Mesodermal cell (in vitro differentiated cells): ENCODE measurements around the gene TMEM45A.
"Not testable (repeated sequence)": the region's sequence is repeated elsewhere in the genome, so short reads cannot be mapped to it uniquely, and the experiment has no call there.

Experiments
- H3K27ac ChIP-seq: 2 replicates; pipeline ENCODE4 v1.7.0; 2013; ENCODE audit warnings: mild to moderate bottlenecking, low read depth, low read length, moderate library complexity; ENCODE audit not compliant: severe bottlenecking
- H3K36me3 ChIP-seq: 2 replicates; pipeline ENCODE4 v1.7.1; 2013; ENCODE audit warnings: mild to moderate bottlenecking, low read length, moderate library complexity; ENCODE audit not compliant: control insufficient read depth, insufficient read depth
- H3K4me1 ChIP-seq: one replicate; pipeline ENCODE4 v1.7.1; 2013; ENCODE audit warnings: mild to moderate bottlenecking, low read length; ENCODE audit not compliant: insufficient read depth, control insufficient read depth, poor library complexity, severe bottlenecking
- H3K4me3 ChIP-seq: 2 replicates; pipeline ENCODE4 v1.7.0; 2013; ENCODE audit warnings: low read length, control low read depth, mild to moderate bottlenecking; ENCODE audit not compliant: insufficient read depth, poor library complexity, severe bottlenecking; ENCODE audit errors: extremely low read depth
- H3K9me3 ChIP-seq: 2 replicates; pipeline ENCODE4 v1.7.1; 2013; ENCODE audit warnings: mild to moderate bottlenecking, low read length, moderate library complexity; ENCODE audit not compliant: control insufficient read depth
- WGBS, 2 experiments: methylation state at CpG; one replicate each; pipeline ENCODE4 v1.1.5; 2013; ENCODE audit warnings: missing lambda C conversion rate in 2 of 2; ENCODE audit not compliant: insufficient coverage in 2 of 2; 5-methylcytosine and 5-hydroxymethylcytosine counted together

Gene TMEM45A

GRCh38 chr3:100463646-100464155 lies 28.7 kb upstream of the TMEM45A start:
- Histone ChIP-seq H3K4me1 (no peaks in the 10 kb centered on the region), H3K4me3 (no peak overlapping the region), H3K9me3 (peaks cover 12% of the 10 kb centered on the region), H3K36me3 (no peaks in the 10 kb centered on the region), H3K27ac (no peak overlapping the region)
- WGBS, 2 experiments: 73 to 94% methylated on average over 2 of the region's 3 CpGs

DNA sequence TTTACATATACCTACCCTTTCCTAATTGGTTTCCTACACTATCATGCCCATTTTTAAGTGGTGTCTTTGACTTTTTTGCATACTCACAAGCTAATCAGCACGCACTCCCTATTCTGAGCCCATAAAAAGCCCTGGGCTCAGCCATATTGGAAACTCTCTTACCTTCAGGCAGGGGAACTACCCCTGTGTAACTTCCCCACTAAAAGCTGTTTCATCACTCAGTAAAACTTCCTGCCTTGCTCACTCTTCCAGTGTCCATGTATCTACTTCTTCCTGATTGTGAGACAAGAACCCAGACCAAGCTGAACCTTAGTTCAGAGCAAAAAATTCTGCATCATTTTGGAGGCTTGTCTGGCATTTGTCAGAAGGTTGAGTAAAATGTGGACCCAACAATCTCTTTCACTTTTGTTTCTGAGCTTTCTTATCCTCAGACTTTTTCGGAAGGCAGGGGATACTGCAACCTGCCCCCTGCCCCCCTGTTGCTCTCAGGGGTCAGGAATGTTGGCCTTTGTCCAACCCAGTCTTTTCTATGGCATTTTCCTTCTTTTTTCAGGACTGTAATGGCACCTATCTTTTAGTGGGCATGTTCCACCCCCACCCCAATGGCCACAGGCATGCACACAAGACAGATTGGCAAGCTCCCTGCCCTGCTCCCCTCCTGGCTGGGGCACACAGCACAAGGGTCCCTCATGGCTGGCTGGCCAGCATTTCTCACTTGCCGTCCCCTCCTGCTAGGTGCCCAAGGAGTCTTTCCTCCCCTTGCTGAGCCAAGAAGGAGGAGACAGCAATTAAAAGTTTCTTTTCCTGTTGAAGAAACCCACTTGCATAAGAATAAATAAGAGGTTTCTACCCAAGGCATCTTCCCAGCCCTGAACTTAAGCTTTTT lies 26.3 kb upstream of the TMEM45A start:
- no peaks in the 10 kb centered on the region for H3K36me3 ChIP-seq
- no peak overlapping the region for H3K27ac ChIP-seq
- H3K9me3 ChIP-seq: peaks cover 18% of the 10 kb centered on the region
- H3K4me3 ChIP-seq: no peak overlapping the region
- 64 to 79% methylated on average over 2 to 3 of the region's 3 CpGs for WGBS, 2 experiments
- no peaks in the 10 kb centered on the region for H3K4me1 ChIP-seq

DNA sequence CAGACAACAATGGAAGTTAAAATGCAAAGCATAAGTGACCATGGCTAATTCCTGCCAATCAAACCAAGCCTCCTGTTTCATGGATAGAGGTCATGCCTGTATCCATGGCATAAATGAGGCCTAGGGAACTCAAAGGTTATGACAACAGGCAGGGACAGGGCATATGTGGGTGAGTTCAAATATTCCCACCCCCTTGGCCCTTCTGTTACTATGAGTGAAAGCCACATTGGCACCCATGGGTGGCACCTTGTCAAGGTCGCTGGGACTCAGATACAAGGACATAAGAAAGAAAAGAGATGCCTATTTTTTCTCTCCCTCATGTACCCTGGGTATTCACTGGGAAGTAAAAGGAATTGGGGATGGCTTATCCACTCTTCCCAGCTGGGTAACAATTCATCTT lies 25.3 kb upstream of the TMEM45A start:
- 100% methylated on average over 1 of the region's 1 CpG; no CpG with 5 or more reads in 1 of the 2 experiments for WGBS, 2 experiments
- Histone ChIP-seq H3K4me3 (no peak overlapping the region), H3K9me3 (peaks cover 18% of the 10 kb centered on the region), H3K36me3 (no peaks in the 10 kb centered on the region), H3K27ac (no peak overlapping the region), H3K4me1 (no peaks in the 10 kb centered on the region)

GRCh38 chr3:100468676-100469075 lies 23.7 kb upstream of the TMEM45A start:
- H3K4me3 ChIP-seq: no peak overlapping the region
- no peaks in the 10 kb centered on the region for H3K4me1 ChIP-seq
- 67% methylated on average over 1 of the region's 2 CpGs; no CpG with 5 or more reads in 1 of the 2 experiments for WGBS, 2 experiments
- H3K36me3 ChIP-seq: no peaks in the 10 kb centered on the region
- no peak overlapping the region for H3K27ac ChIP-seq
- peaks cover 18% of the 10 kb centered on the region for H3K9me3 ChIP-seq

DNA sequence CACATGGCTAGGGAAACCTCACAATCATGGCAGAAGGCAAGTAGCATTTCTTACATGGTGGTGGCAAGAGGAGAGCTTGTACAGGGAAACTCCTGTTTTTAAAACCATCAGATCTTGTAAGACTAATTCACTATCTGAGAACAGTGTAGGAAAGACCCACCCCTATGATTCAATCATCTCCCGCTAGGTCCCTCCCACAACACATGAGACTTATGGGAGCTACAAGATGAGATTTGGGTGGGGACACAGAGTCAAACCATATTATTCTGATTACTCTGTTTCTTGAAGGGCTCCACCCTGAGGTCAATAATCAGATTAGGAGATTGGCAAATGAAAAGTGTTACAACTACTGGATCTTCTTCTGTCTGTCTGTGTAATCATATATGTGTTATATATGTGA lies 21.5 kb upstream of the TMEM45A start:
- no peak overlapping the region for H3K27ac ChIP-seq
- H3K9me3 ChIP-seq: peaks cover 18% of the 10 kb centered on the region
- H3K36me3 ChIP-seq: no peaks in the 10 kb centered on the region
- no peak overlapping the region for H3K4me3 ChIP-seq
- no peaks in the 10 kb centered on the region for H3K4me1 ChIP-seq
- WGBS, 2 experiments: no CpG with 5 or more reads among the region's 1 CpG

- H3K4me3 ChIP-seq: no peak overlapping the region
- peaks cover 18% of the 10 kb centered on the region for H3K9me3 ChIP-seq
- 78 to 100% methylated on average over 1 to 2 of the region's 2 CpGs for WGBS, 2 experiments
- H3K27ac ChIP-seq: no peak overlapping the region
- H3K36me3 ChIP-seq: no peaks in the 10 kb centered on the region
- no peaks in the 10 kb centered on the region for H3K4me1 ChIP-seq
These were observed 21.0 kb upstream of the TMEM45A start for GRCh38 chr3:100471444-100471843.

DNA sequence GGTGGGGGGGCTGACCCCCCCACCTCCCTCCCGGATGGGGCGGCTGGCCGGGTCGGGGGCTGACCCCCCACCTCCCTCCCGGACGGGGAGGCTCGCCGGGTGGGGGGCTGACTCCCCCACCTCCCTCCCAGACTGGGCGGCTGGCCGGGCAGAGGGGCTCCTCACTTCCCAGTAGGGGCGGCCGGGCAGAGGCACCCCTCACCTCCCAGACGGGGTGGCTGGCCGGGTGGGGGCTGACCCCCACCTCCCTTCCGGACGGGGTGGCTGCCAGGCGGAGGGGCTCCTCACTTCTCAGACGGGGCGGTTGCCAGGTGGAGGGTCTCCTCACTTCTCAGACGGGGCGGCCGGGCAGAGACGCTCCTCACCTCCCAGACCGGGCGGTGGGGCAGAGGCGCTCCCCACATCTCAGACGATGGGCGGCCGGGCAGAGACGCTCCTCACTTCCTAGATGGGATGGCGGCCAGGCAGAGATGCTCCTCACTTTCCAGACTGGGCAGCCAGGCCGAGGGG lies 14.5 kb upstream of the TMEM45A start:
- not testable (repeated sequence) for H3K36me3 ChIP-seq, H3K9me3 ChIP-seq, H3K27ac ChIP-seq, H3K4me1 ChIP-seq, H3K4me3 ChIP-seq
- WGBS, 2 experiments: 94 to 95% methylated on average over 14 to 27 of the region's 32 CpGs

- H3K27ac ChIP-seq, H3K36me3 ChIP-seq, H3K4me3 ChIP-seq, H3K9me3 ChIP-seq, H3K4me1 ChIP-seq: not testable (repeated sequence)
- 94 to 100% methylated on average over 1 to 13 of the region's 25 CpGs for WGBS, 2 experiments
These were observed 13.9 kb upstream of the TMEM45A start for GRCh38 chr3:100478521-100478920.

- no peaks in the 10 kb centered on the region for H3K36me3 ChIP-seq
- no peak overlapping the region for H3K27ac ChIP-seq
- H3K4me1 ChIP-seq: no peaks in the 10 kb centered on the region
- H3K4me3 ChIP-seq: no peak overlapping the region
- no peaks in the 10 kb centered on the region for H3K9me3 ChIP-seq
- WGBS, 2 experiments: 67 to 79% methylated on average over 3 to 4 of the region's 5 CpGs
These were observed 12.3 kb upstream of the TMEM45A start for GRCh38 chr3:100480081-100480480.

DNA sequence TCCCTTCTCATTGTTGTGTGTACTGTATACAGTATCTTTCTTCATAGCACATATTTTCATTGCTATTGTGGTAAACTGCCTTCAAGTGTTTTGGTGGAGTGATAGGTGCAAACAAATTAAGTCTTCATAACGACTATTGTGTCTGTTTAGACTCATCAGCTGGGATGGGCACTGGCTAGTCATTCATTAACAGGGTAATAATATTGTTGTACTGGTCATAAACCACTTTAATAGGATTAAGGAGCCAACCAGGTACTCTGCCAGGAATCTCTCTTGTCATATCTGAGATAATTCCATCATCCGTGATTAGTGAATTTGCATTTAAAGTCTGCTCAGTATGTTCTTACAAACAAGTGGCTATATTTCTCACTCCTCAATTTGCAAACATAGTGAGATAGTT lies 10.2 kb upstream of the TMEM45A start:
- Histone ChIP-seq H3K4me3 (no peak overlapping the region), H3K36me3 (no peaks in the 10 kb centered on the region), H3K9me3 (no peaks in the 10 kb centered on the region), H3K4me1 (no peaks in the 10 kb centered on the region), H3K27ac (no peak overlapping the region)
- 67 to 80% methylated on average over 1 of the region's 2 CpGs for WGBS, 2 experiments

DNA sequence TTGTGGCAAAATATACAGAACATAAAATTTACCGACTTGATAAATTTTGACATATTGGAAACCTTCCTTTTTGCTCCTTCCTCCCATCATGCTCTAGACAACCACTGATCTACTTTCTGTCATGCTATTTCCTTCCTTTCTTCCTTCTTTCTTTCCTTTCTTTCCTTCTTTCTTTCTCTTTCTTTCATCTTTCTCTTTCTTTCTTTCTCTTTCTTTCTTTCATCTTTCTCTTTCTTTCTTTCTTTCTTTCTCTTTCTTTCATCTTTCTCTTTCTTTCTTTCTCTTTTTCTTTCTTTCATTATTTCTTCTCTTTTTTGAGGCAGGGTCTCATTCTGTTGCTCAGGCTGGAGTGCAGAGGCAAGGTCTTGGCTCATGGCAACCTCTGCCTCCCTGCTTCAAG lies 8.9 kb upstream of the TMEM45A start:
- Histone ChIP-seq H3K27ac (no peak overlapping the region), H3K4me3 (no peak overlapping the region)
- WGBS, 2 experiments: 82 to 91% methylated on average over 1 of the region's 1 CpG

More for the DNA sequence above, 8.9 kb upstream of the TMEM45A start:
- no peaks in the 10 kb centered on the region for H3K9me3 ChIP-seq
- no peaks in the 10 kb centered on the region for H3K4me1 ChIP-seq
- no peaks in the 10 kb centered on the region for H3K36me3 ChIP-seq
